Fibroblast of the aortic adventitia (primary cell): Measurements from ENCODE around the gene GLB1L. TPM values are rescaled to one million over a fixed set of nuclear protein-coding genes. Genes with fewer than 3 reads are reported as not detected.
A peak's percentile ranks its signal among the peaks of the same experiment; 100 is the strongest.

ENCODE experiments used
- DNase-seq: peaks from one replicate; pipeline ENCODE4 v3.0.0-alpha.2; 2010; ENCODE audit warnings: low read depth
- H3K4me3 ChIP-seq: 2 replicates; pipeline ENCODE4 v1.5.1; 2011; ENCODE audit warnings: low read depth, mild to moderate bottlenecking, control low read depth, low read length, moderate library complexity
- CTCF ChIP-seq: IDR thresholded peaks from 2 replicates; pipeline ENCODE4 v1.5.1; 2011; ENCODE audit warnings: mild to moderate bottlenecking, low read length, control low read depth, inconsistent platforms; ENCODE audit not compliant: insufficient read depth
- total RNA-seq: library from RNA; depleted of rRNA; stranded (reverse); fragments of >200 nt; gene quantifications from 2 replicates; pipeline ENCODE4 v1.2.3, GENCODE V29; 2012; ENCODE audit warnings: low replicate concordance

The GLB1L gene
- total RNA-seq, 1 donor = 10.5 TPM

GRCh38 chr2:219252900-219253752, 7.9 kb upstream of the GLB1L start, which contains the start of gene TUBA4B:
Gene TUBA4B (plus strand): TSS chr2:219253243. CDS start chr2:219253408, 165 bp downstream.
- TF ChIP-seq CTCF = no peak
- DNase-seq = no peak
- H3K4me3 ChIP-seq = peak within 1 kb of the TSS; percentile 70

- TF ChIP-seq CTCF = no peak
- peak overlapping the region; percentile 70 for H3K4me3 ChIP-seq
- DNase-seq = no peak
Observed at GRCh38 chr2:219252570-219252899, 7.3 kb upstream of the GLB1L start.

GRCh38 chr2:219252084-219252483, 6.8 kb upstream of the GLB1L start:
- no peak overlapping the region for H3K4me3 ChIP-seq
- no peak for TF ChIP-seq CTCF
- no peak for DNase-seq

GRCh38 chr2:219251656-219252055, 6.4 kb upstream of the GLB1L start:
- no peak for TF ChIP-seq CTCF
- no peak overlapping the region for H3K4me3 ChIP-seq
- no peak for DNase-seq

- no peak overlapping the region for H3K4me3 ChIP-seq
- no peak for TF ChIP-seq CTCF
- DNase-seq = no peak
Observed at GRCh38 chr2:219250049-219250781, 5.0 kb upstream of the GLB1L start.

GRCh38 chr2:219249203-219249980, 4.1 kb upstream of the GLB1L start:
- TF ChIP-seq CTCF = no peak
- H3K4me3 ChIP-seq = peak overlapping the region; percentile 7
- peak; percentile 91 for DNase-seq
